Renal cortical epithelial cell (primary cell): ENCODE results near the gene ZNF689. TPM values are rescaled to one million over a fixed set of nuclear protein-coding genes. Genes with fewer than 3 reads are reported as not detected.

Experiments
- DNase-seq: peaks from one replicate; pipeline ENCODE4 v3.0.0-alpha.2; 2011; ENCODE audit warnings: low read depth
- total RNA-seq: library from RNA; depleted of rRNA; stranded (reverse); fragments of >200 nt; gene quantifications from 2 replicates; pipeline ENCODE4 v1.2.3, GENCODE V29; 2014

ZNF689 gene
- total RNA-seq, 1 donor from 2014 or later, result 4.5 TPM

DNA sequence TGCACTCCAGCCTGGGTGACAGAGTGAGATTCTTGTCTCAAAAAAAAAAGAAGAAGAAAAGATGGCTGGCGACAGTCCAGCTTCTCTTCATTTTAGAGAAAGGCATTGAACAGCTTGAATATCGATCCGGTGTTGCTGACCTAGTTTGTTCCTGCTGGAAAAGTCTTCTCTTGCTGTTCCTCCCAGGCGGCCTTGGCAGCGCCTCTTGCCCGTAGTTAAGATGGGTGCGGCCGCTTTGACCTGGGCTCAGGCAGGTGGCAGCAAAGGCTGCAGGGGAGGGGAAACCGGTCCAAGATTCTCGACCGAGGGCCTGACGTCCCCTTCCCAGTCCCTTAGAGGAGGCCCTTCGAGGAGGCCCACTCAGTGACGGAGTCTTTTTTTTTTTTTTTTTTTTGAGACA, 48.2 kb downstream of the ZNF689 start:
- no peak for DNase-seq

DNA sequence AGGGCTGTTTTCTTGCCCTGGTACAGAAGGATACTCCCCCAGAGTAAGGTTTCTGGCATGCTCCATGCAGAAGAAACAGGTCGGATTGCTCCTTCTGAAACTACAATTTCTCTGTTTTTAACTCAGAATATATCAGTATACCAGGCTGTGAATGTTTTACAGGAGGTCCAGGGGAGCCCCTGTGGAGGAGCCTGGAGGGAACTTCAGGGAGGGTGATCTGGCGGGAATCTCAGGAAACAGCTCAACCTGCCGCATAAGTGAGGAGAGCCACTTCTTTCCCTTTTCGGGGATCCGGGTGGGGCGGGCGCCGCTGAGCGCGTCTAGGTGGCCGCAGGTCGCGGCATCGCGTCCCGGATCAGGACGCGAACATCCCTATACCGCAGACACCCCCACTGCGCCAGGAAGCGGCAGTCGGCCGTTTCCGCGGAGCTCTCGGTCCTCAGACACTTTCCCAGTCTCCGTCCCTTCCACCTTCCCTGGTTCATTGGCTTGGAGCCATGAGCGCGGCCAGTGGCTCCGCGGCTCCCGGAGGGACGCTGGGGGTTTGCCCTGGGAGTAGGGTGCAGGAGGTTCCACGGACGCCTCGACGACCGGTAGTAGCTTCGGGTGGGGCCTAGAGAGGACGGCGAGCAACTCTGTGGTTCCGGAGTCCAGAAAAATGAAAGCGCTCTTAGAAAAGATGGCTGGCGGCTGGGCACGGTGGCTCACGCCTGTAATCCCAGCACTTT, 48.9 kb downstream of the ZNF689 start:
- DNase-seq, result no peak

DNA sequence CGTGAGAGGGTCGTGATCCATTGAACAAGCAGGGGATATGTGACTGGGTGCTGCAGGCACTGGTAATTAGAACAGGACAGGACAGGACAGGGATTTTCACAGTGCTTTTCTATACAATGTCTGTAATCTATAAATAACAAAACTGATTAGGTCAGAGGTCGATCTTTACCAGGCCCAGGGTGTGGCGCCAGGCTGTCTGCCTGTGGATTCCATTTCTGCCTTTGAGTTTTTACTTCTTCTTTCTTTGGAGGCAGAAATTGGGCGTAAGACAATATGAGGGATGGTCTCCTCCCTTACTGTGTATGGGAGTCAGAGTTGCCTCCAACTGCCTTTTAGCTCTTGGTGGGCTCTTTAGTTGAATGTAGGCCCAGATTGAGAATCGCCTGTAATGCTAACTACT, 50.5 kb downstream of the ZNF689 start:
- no peak for DNase-seq

DNA sequence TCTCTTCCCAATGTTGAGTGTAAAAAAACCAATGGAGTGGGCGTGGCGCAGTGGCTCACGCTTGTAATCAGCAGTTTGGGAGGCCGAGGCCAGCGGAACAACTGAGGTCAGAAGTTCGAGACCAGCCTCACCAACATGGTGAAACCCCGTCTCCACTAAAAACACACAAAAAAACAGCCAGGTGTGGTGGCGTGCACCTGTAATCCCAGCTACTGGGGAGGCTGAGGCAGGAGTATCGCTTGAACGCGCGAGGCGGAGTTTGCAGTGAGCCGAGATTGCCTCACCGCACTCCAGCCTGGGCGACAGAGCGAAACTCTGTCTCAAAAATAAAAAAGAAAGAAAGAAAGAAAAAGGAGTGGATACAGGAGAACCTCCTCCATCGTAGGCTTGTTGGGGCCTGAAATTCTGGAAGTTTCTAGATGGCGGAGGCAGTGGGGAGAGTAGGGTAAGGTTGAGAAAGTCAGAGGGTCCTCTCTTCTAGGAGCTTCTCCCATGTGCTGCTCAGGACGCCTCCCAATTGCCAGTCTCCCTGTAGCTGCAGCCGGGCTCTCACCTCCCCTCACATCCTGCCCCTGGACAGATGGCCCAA, 51.3 kb downstream of the ZNF689 start:
- no peak for DNase-seq

DNA sequence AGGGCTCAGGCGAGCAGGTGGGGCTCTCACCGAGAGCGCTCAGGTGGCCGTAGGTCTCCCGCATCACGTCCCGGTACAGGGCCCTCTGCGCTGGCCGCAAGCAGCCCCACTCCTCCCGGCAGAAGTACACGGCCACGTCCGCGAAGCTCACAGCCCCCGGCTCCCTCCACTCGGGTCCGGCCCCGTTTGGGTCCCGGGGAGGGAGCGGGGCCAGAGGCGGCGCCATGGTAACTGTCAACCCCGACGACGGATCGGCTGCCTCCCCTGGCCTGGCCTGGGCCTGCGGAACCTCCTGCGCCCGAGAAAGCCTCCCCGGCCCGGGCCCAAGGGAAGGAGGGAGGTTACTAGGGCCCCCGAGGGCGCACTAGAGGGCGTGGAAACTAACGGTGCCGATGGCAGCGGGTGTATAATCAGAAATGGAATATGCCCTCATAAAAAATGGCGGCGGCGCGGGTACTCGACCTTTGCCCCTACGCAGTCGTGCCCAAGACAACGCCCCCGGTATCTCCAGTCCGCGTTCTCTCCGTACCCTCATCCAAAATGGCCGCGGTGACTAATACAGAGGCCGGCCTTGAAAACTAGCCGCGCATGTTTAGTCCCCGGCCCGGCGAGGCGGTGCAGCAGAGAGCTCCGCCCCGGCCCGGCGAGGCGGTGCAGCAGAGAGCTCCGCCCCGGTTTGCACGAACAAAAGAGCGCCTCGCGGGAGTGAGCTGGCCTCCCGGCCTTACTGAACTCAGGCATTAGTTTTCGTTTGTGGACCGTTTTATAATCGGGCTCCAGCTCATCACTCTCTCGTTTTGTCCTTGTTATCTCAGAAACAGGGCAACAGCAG, 52.0 kb downstream of the ZNF689 start, which contains the start of gene ZNF764:
TSS of gene ZNF764 (minus strand) at position 418 of the 832 bp plus-strand sequence. CDS start at position 226, 192 bp downstream.
- peak; percentile 93 for DNase-seq

DNA sequence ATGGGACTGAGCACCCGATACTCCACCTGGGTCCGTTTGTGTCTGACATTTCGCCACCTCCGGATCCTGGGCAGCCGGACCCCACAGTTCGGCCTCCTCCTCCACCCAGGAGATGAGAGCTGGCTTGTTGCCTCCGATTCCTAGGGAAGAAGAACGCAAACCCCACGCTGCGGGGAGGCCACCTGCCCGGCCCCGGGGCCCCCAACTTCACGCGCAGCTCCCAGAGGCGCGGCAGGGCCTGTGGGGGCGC, 52.6 kb downstream of the ZNF689 start:
- DNase-seq, result no peak

DNA sequence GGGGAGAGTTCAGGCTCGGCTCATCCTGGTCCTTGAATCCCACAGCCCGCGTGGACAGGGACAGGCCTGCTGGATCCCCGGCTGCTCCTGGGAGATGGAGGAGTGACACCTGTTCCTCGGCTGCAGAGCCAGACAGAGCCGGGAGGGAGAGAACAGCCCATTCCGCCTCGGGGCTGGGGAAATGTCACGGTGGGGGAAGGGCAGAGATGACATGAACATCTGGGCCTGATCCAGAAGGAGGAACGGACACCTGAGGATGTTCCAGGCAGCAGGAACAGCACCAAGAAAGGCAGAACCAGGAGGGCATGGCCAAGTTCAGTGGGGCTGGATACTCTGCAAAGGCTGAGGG, 54.1 kb downstream of the ZNF689 start:
- no peak for DNase-seq

DNA sequence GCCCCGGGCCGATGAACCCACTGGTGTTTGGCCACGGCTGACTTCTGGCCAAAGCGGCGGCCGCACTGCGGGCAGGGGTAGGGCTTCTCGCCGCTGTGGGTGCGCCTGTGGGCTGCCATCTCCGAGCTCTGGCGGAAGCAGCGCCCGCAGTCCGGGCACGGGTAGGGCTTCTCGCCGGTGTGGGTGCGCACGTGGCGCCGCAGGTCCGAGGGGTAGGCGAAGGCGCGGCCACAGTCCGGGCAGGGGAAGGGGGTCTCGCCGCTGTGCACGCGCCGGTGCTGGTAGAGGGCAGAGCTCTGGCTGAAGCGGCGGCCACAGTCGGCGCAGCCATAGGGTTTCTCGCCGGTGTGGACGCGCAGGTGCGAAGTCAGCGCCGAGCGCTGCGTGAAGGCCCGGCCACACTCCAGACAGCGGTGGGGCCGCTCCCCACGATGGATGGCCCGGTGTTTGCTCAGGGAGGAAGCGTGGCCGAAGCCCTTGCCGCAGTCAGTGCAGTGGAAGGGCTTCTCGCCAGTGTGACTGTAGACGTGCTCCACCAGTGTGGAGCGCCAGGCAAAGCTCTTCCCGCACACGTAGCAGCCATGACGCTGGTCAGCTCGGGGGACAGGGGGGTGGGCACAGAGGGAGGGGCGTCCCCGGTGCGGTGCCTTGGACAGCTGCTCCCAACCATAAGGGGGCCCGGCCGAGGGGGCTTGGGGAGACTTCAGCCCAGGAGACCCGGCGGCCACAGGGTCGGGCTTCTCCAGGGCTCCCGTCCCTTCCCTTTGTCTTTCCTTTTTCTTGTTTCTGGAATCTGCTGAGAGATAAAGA, 54.7 kb downstream of the ZNF689 start:
- DNase-seq, result no peak

DNA sequence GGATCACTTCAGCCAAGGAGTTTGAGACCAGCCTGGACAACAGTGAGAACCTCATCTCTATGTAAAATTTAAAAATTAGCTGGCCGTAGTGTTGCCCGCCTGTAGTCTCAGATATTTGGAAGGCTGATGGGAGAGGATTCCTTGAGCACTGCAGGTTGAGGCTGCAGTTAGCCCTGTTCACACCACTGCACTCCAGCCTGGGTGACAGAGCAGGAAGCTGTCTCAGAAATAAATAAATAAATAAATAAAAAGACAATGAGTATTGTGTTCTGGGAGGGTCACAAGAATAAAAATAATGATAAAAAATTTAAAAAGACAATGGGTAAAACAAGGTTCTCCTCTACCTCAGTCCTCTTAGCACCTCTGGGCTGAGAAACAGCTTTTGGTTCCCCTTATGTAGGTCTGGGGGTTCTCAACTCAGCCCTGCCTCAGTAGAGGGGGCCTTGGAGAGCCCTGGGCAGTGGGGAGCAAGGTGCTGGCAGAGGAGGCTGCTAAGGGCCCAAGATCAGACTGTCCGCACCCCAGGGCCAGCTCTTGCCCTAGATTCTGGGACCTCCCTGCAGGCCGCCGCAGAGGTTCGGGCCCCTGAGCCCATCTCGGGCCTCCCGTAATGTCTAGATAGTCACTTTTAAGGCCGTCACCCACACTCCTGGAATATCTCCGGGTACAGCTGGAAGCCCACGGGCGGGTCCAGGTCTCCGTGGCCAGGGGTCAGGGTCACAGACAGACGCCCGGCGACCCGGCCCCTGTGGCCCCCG, 55.5 kb downstream of the ZNF689 start:
- no peak for DNase-seq

DNA sequence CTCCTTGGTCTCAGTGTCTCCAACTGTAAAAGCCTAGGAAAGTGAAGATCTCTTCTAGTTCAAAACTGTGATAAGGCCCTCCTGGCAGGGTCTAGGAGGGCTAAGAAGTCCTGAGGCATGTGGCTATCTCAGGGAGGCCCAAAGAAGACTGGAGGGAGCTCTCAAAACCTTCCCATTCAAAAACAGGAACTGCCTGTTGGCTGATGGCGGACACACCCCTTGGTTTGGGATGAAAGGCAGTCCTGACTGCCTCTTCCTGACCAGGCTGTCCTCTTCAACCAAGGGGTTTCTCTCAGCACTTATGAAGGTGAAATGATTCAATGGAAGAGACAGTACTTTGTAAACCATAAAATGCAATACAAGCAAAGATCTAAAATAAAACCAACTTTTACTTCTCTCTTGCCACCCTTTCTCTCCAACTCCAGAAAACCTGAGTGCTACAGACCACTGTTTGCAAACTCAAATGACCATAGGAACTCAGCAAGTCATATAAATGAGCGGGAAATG, 56.7 kb downstream of the ZNF689 start:
- no peak for DNase-seq

DNA sequence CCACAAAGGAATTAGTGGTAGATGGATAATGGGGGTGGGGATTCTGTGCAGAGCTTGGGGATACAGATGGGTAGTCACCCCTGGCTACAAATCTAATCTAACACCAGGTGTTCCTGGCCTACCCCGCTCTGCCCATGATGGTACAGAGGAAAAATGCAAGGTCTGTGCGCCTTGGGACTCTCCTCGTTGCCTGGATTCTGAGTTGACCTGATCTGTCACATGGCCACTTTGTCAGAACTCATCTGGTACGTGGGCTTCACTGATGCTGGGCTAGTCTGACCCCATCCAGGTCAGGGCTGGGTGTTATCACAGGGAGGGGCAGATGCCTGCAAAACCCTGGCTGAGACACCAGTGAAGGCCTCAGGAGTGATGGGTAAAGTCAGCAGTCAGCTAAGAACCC, 57.2 kb downstream of the ZNF689 start:
- no peak for DNase-seq

Other genes starting within 250 kb of the ZNF689 start
- gene TBC1D10B, start 239.9 kb downstream of the ZNF689 start, total RNA-seq, result 26.9 and 46.8 TPM in 2 replicates
- gene MYL11, start 235.6 kb downstream of the ZNF689 start, total RNA-seq, result not detected in 2 replicates
- 0.25 TPM in 1 of 2 replicates, not detected in the other for gene SEPTIN1, start 227.8 kb downstream of the ZNF689 start, total RNA-seq
- 12.7 and 13.8 TPM in 2 replicates for gene ZNF48, start 215.0 kb downstream of the ZNF689 start, total RNA-seq
- gene ZNF771, start 202.8 kb downstream of the ZNF689 start, total RNA-seq, result 9.0 and 10.1 TPM in 2 replicates
- 24.5 and 49.8 TPM in 2 replicates for gene DCTPP1, start 180.4 kb downstream of the ZNF689 start, total RNA-seq
- 9.2 and 19.0 TPM in 2 replicates for gene SEPHS2, start 164.5 kb downstream of the ZNF689 start, total RNA-seq
- not detected in 2 replicates for gene ITGAL, start 137.6 kb downstream of the ZNF689 start, total RNA-seq
- 22.4 and 24.0 TPM in 2 replicates for gene ZNF768, start 83.8 kb downstream of the ZNF689 start, total RNA-seq
- 7.5 and 11.7 TPM in 2 replicates for gene ZNF747, start 75.5 kb downstream of the ZNF689 start, total RNA-seq
- gene ZNF764, start 52.0 kb downstream of the ZNF689 start, total RNA-seq, result 2.6 and 6.9 TPM in 2 replicates
- 5.3 and 7.1 TPM in 2 replicates for gene ZNF688, start 38.7 kb downstream of the ZNF689 start, total RNA-seq
- 3.5 and 9.1 TPM in 2 replicates for gene ZNF785, start 24.7 kb downstream of the ZNF689 start, total RNA-seq
- gene PRR14, start 40.6 kb upstream of the ZNF689 start, total RNA-seq, result 6.3 and 10.0 TPM in 2 replicates
- gene FBRS, start 48.0 kb upstream of the ZNF689 start, total RNA-seq, result 7.5 and 20.6 TPM in 2 replicates
- gene SRCAP, start 88.8 kb upstream of the ZNF689 start, total RNA-seq, result 14.4 and 74.0 TPM in 2 replicates
- gene PHKG2, start 138.0 kb upstream of the ZNF689 start, total RNA-seq, result 25.4 and 26.2 TPM in 2 replicates
- gene CFAP119, start 151.7 kb upstream of the ZNF689 start, total RNA-seq, result 2.7 and 2.8 TPM in 2 replicates
- gene RNF40, start 151.9 kb upstream of the ZNF689 start, total RNA-seq, result 58.0 and 108 TPM in 2 replicates
- 6.4 and 22.1 TPM in 2 replicates for gene ZNF629, start 176.8 kb upstream of the ZNF689 start, total RNA-seq